CD1c-positive myeloid dendritic cell (primary cell): ENCODE data around the gene OR5A1.

Experiments
- DNase-seq: peaks from one replicate; pipeline ENCODE4 v3.0.0-alpha.2; 2016; ENCODE audit errors: extremely low spot score

OR5A1 gene

DNA sequence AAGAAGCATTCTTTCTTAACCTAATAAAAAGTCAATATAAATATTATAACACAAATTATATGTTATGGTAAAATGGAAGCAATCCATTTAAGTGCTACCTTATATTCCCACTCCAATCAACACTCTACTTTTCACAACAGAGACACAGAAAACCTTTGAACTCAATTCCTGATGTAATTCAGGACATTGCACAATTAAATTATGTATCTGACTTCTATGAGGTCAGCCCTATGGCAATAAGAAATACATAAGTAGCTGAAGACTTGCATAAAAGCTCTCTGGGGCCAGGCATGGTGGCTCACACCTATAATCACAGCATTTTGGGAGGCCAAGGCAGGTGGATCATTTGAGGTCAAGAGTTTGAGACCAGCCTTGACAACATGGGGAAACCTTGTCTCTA is 43.6 kb downstream of the OR5A1 start:
- no peak for DNase-seq

DNA sequence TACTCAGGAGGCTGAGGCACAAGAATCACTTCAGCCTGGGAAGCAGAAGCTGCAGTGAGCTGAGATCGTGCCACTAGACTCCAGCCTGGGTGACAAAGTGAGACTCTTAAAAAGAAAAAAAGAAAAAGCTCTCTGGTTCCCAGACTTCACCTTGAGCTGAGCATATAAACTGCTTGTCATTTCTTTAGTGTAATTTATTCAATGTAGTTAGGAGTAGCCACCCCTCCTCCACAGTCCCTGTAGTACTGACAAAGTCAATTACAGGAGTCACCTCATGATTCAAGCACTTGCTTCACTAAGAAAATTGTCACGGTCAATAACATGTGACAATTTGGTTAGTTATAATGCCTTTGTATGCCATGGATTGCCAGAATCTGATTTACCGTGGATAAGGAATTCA is 44.1 kb downstream of the OR5A1 start:
- no peak for DNase-seq
